Neural cell (in vitro differentiated cells): ENCODE measurements around the gene AIF1L. TPM values are rescaled to one million over a fixed set of nuclear protein-coding genes. Genes with fewer than 3 reads are reported as not detected.

Source experiments
- H2AFZ ChIP-seq: fragments of 200-600, 300-800 bp; sonication (generic), shearing (Covaris generic); 2 replicates; pipeline ENCODE4 v1.6.0; 2014; ENCODE audit warnings: low read depth, mild to moderate bottlenecking, antibody characterized with exemption, low read length, moderate library complexity
- H3F3A ChIP-seq: fragments of 200-600 bp; shearing (Covaris generic); 2 replicates; pipeline ENCODE4 v1.6.1; 2016; ENCODE audit warnings: mild to moderate bottlenecking, moderate library complexity, mixed read lengths, antibody characterized with exemption, low read length; ENCODE audit not compliant: insufficient read depth, poor library complexity, severe bottlenecking
- H3K27ac ChIP-seq: fragments of 200-600, 300-800 bp; sonication (generic), shearing (Covaris generic); 2 replicates; pipeline ENCODE4 v1.5.1; 2014; ENCODE audit warnings: mild to moderate bottlenecking, low read length, moderate library complexity
- H3K27me3 ChIP-seq: fragments of 300-800, 200-600 bp; sonication (generic), shearing (Covaris generic); 2 replicates; pipeline ENCODE4 v1.6.0; 2014; ENCODE audit warnings: mild to moderate bottlenecking, low read depth, low read length, moderate library complexity; ENCODE audit not compliant: insufficient read depth
- H3K36me3 ChIP-seq: fragments of 300-800, 200-600 bp; sonication (generic), shearing (Covaris generic); 2 replicates; pipeline ENCODE4 v1.5.1; 2014; ENCODE audit warnings: mild to moderate bottlenecking, antibody characterized with exemption, low read length, moderate library complexity; ENCODE audit not compliant: insufficient read depth
- H3K4me2 ChIP-seq: fragments of 300-800, 200-600 bp; sonication (generic), shearing (Covaris generic); 2 replicates; pipeline ENCODE4 v1.6.0; 2014; ENCODE audit warnings: mild to moderate bottlenecking, low read length
- H3K4me3 ChIP-seq: fragments of 300-800, 200-600 bp; sonication (generic), shearing (Covaris generic); 2 replicates; pipeline ENCODE4 v1.5.1; 2014; ENCODE audit warnings: mild to moderate bottlenecking, low read length, moderate library complexity
- H3K79me2 ChIP-seq: fragments of 200-600 bp; shearing (Covaris generic); replicated peaks from 2 replicates; pipeline ENCODE4 v1.6.0; 2014; ENCODE audit warnings: mild to moderate bottlenecking, low read length, moderate library complexity; ENCODE audit not compliant: insufficient read depth
- H3K9ac ChIP-seq: fragments of 300-800, 200-600 bp; sonication (generic), shearing (Covaris generic); 2 replicates; pipeline ENCODE4 v1.6.1; 2016; ENCODE audit warnings: mild to moderate bottlenecking, low read length, mixed read lengths
- H3K9me2 ChIP-seq: fragments of 200-600 bp; shearing (Covaris generic); 2 replicates; pipeline ENCODE4 v1.6.1; 2016; ENCODE audit warnings: mild to moderate bottlenecking, low read length, mixed read lengths; ENCODE audit not compliant: insufficient read depth
- H3K9me3 ChIP-seq: fragments of 200-600, 300-800 bp; sonication (generic), shearing (Covaris generic); 2 replicates; pipeline ENCODE4 v1.6.1; 2016; ENCODE audit warnings: mild to moderate bottlenecking, mixed run types, low read length, moderate library complexity, mixed read lengths
- H4K20me1 ChIP-seq: fragments of 200-600 bp; shearing (Covaris generic); 2 replicates; pipeline ENCODE4 v1.6.1; 2016; ENCODE audit warnings: mild to moderate bottlenecking, mixed run types; ENCODE audit not compliant: insufficient read depth
- EP300 ChIP-seq: fragments of 450-650 bp; conservative IDR thresholded peaks from 2 replicates; pipeline ENCODE4 v1.6.1; 2014; ENCODE audit warnings: antibody characterized with exemption, mild to moderate bottlenecking, moderate library complexity; ENCODE audit not compliant: poor library complexity, severe bottlenecking
- EZH2 ChIP-seq: fragments of 200-600, 300-800 bp; shearing (Covaris generic), sonication (generic); IDR thresholded peaks from 2 replicates; pipeline ENCODE4 v1.6.1; 2014; ENCODE audit warnings: antibody characterized with exemption, low read length, borderline replicate concordance, mild to moderate bottlenecking; ENCODE audit not compliant: insufficient read depth, poor library complexity, severe bottlenecking
- MXI1 ChIP-seq: fragments of 450-650 bp; conservative IDR thresholded peaks from 2 replicates; pipeline ENCODE4 v1.6.1; 2014; ENCODE audit warnings: antibody characterized with exemption, mild to moderate bottlenecking; ENCODE audit not compliant: poor library complexity, severe bottlenecking
- POLR2AphosphoS5 ChIP-seq: IDR thresholded peaks from 2 replicates; pipeline ENCODE4 v1.6.1; 2012
- RAD21 ChIP-seq: fragments of 450-650 bp; conservative IDR thresholded peaks from 2 replicates; pipeline ENCODE4 v1.6.1; 2014; ENCODE audit warnings: antibody characterized with exemption, mild to moderate bottlenecking, moderate library complexity
- SMC3 ChIP-seq: fragments of 450-650 bp; conservative IDR thresholded peaks from 2 replicates; pipeline ENCODE4 v1.6.1; 2014; ENCODE audit warnings: antibody characterized with exemption, mild to moderate bottlenecking, moderate library complexity; ENCODE audit not compliant: poor library complexity
- TAF1 ChIP-seq: IDR thresholded peaks from 2 replicates; pipeline ENCODE4 v1.6.1; 2012; ENCODE audit warnings: low read depth
- polyA plus RNA-seq: library from polyadenylated mRNA; depleted of rRNA; stranded (reverse); fragments of >200 nt; gene quantifications from 2 replicates; pipeline ENCODE4 v1.2.3, GENCODE V29; 2014
- TF ChIP-seq, protein P1 (sequence below): IDR thresholded peaks from 2 replicates; pipeline ENCODE4 v1.6.1; 2012; ENCODE audit warnings: borderline replicate concordance
- TF ChIP-seq, protein P2 (sequence below): fragments of 450-650 bp; IDR thresholded peaks from 2 replicates; pipeline ENCODE4 v1.5.1; 2014; ENCODE audit warnings: antibody characterized with exemption, mild to moderate bottlenecking, moderate library complexity; ENCODE audit not compliant: poor library complexity, severe bottlenecking

Gene AIF1L
- polyA plus RNA-seq, 1 donor from 2014 or later = 3.4 TPM

DNA sequence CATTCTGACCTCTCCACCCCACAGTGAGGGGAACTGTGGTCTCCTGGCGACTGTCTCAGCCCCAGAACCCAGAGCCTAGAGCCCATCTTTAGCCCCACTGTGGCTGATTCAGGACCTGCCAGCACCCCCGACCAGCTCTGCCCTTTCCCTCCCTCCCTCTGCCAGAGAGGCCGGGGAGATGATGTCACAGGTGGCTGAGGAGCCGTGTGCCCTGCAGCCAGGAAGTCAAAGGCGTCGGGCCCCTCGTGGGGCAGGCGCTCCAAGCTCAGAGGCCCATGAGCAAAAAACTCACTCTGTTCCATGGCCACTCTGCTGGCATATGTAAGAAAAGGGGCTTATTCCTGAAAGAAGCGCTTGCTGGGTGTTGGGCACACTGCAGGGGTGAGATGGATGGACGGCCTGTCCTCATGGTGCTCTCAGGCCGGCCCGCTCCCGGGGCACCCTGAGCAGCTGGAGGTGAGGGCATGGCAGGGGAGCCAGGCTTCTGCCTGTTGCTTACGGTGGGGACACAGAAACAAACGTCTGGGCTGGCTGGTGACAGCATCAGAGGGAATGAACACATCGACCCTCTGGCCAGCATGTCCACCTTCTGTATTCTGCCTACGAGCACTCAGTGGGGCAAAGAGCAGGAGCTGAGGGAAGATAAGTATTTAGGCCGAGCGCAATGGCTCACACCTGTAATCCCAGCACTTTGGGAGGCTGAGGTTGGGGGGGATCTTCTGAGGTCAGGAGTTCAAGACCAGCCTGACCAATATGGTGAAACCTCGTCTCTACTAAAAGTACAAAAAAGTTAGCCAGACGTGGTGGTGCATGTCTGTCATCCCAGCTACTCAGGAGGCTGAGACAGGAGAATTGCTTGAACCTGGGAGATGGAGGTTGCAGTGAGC lies 46.3 kb upstream of the AIF1L start:
- Histone ChIP-seq H3K9me2 (no peaks in the 10 kb centered on the region), H3K4me2 (no peak overlapping the region), H3K4me3 (no peak overlapping the region), H2AFZ (no peak overlapping the region), H3K9ac (no peak overlapping the region), H3K36me3 (no peaks in the 10 kb centered on the region), H4K20me1 (no peaks in the 10 kb centered on the region), H3F3A (no peaks in the 10 kb centered on the region), H3K27ac (no peak overlapping the region), H3K27me3 (no peaks in the 10 kb centered on the region), H3K9me3 (no peaks in the 10 kb centered on the region), H3K79me2 (no peaks in the 10 kb centered on the region)
- TF ChIP-seq, protein P1, sequence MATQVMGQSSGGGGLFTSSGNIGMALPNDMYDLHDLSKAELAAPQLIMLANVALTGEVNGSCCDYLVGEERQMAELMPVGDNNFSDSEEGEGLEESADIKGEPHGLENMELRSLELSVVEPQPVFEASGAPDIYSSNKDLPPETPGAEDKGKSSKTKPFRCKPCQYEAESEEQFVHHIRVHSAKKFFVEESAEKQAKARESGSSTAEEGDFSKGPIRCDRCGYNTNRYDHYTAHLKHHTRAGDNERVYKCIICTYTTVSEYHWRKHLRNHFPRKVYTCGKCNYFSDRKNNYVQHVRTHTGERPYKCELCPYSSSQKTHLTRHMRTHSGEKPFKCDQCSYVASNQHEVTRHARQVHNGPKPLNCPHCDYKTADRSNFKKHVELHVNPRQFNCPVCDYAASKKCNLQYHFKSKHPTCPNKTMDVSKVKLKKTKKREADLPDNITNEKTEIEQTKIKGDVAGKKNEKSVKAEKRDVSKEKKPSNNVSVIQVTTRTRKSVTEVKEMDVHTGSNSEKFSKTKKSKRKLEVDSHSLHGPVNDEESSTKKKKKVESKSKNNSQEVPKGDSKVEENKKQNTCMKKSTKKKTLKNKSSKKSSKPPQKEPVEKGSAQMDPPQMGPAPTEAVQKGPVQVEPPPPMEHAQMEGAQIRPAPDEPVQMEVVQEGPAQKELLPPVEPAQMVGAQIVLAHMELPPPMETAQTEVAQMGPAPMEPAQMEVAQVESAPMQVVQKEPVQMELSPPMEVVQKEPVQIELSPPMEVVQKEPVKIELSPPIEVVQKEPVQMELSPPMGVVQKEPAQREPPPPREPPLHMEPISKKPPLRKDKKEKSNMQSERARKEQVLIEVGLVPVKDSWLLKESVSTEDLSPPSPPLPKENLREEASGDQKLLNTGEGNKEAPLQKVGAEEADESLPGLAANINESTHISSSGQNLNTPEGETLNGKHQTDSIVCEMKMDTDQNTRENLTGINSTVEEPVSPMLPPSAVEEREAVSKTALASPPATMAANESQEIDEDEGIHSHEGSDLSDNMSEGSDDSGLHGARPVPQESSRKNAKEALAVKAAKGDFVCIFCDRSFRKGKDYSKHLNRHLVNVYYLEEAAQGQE = no peak
- TF ChIP-seq EZH2 (no peak), SMC3 (no peak)

DNA sequence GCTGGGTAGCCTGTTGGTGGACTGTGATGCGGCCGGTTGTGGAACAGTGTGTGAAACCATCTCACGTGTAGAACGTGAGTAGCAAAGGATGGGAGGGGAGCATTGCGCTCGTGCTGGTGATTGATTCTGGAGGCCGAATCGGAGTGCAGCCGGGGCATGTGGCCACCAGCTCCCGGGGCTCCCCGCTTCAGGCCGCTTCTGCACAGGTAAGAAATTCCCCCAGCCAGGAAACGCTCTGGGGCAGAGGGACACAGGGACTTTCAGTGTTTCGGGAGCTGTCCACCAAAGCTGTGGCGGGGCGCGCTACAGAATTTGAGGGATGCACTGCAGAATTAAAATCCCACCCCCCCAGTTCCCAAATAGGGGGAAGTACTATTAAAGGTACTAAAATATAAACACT lies 45.5 kb upstream of the AIF1L start:
- TF ChIP-seq SMC3 (no peak), EP300 (no peak), RAD21 (no peak), MXI1 (no peak), POLR2AphosphoS5 (no peak), TAF1 (no peak), EZH2 (no peak)
- TF ChIP-seq, protein P1 = no peak
- TF ChIP-seq, protein P2, sequence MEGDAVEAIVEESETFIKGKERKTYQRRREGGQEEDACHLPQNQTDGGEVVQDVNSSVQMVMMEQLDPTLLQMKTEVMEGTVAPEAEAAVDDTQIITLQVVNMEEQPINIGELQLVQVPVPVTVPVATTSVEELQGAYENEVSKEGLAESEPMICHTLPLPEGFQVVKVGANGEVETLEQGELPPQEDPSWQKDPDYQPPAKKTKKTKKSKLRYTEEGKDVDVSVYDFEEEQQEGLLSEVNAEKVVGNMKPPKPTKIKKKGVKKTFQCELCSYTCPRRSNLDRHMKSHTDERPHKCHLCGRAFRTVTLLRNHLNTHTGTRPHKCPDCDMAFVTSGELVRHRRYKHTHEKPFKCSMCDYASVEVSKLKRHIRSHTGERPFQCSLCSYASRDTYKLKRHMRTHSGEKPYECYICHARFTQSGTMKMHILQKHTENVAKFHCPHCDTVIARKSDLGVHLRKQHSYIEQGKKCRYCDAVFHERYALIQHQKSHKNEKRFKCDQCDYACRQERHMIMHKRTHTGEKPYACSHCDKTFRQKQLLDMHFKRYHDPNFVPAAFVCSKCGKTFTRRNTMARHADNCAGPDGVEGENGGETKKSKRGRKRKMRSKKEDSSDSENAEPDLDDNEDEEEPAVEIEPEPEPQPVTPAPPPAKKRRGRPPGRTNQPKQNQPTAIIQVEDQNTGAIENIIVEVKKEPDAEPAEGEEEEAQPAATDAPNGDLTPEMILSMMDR = no peak
- H3F3A ChIP-seq = no peaks in the 10 kb centered on the region
- no peaks in the 10 kb centered on the region for H4K20me1 ChIP-seq
- no peak overlapping the region for H3K27ac ChIP-seq
- H3K4me2 ChIP-seq = no peak overlapping the region
- H3K9me3 ChIP-seq = no peaks in the 10 kb centered on the region
- no peaks in the 10 kb centered on the region for H3K27me3 ChIP-seq
- no peaks in the 10 kb centered on the region for H3K79me2 ChIP-seq
- no peak overlapping the region for H3K4me3 ChIP-seq
- H3K36me3 ChIP-seq = no peaks in the 10 kb centered on the region
- H2AFZ ChIP-seq = no peak overlapping the region
- H3K9me2 ChIP-seq = no peaks in the 10 kb centered on the region
- no peak overlapping the region for H3K9ac ChIP-seq
